GM12878 (cell line): ENCODE data around the gene ABCC1. TPM values are rescaled to one million over a fixed set of nuclear protein-coding genes. Genes with fewer than 3 reads are reported as not detected.

Source experiments
- ATAC-seq: fragments of 200-7000 bp; cut with Tn5 transposase; 3 replicates; pipeline ENCODE4 v1.9.1; 2020; ENCODE audit warnings: mild to moderate bottlenecking, moderate library complexity
- BruUV-seq: library from RNA; stranded (reverse); fragments of 400-500 nt; replicated peaks from 2 replicates; lab custom pipeline; 2021; lab: Mats Ljungman, UMichigan
- CTCF ChIA-PET: fragments of 300-600 bp; sonication (Branson Sonifier 250); formaldehyde crosslinking; extraction: SDS; loops from one replicate; lab custom pipeline; 2021; ENCODE audit warnings: inconsistent platforms; lab: Yijun Ruan, JAX
- POLR2A ChIA-PET: fragments of 350-600 bp; formaldehyde crosslinking; extraction: SDS; loops from one replicate; lab custom pipeline; 2021; ENCODE audit warnings: inconsistent platforms; lab: Charles Lee
- RAD21 ChIA-PET: fragments of 300-600 bp; sonication (Branson Sonifier 250); formaldehyde crosslinking; loops from one replicate; lab custom pipeline; 2023; ENCODE audit warnings: antibody characterized with exemption; ENCODE audit not compliant: unreplicated experiment; lab: Charles Lee
- SMC1A ChIA-PET: fragments of 300-600 bp; sonication (Branson Sonifier 250); formaldehyde crosslinking; loops from one replicate; lab custom pipeline; 2023; ENCODE audit not compliant: unreplicated experiment, uncharacterized antibody; lab: Charles Lee
- DNase-seq: peaks from one replicate; pipeline ENCODE4 v3.0.0-alpha.2; 2011; ENCODE audit warnings: low read depth, low spot score
- FAIRE-seq: peaks from 3 replicates; lab custom pipeline; 2011; peaks lifted over from hg19 to GRCh38; lab: Jason Lieb, UNC
- H2AFZ ChIP-seq: 2 replicates; pipeline ENCODE4 v1.6.0; 2011; ENCODE audit warnings: low read depth, low read length, control low read depth; ENCODE audit not compliant: control insufficient read depth
- H3K27ac ChIP-seq: 2 replicates; pipeline ENCODE4 v1.5.1; 2011; ENCODE audit warnings: control low read depth; ENCODE audit not compliant: control insufficient read depth, insufficient read depth
- H3K27me3 ChIP-seq, 2 experiments: replicated peaks in 1 of 2; 2 replicates each; pipeline versions ENCODE4 v1.6.0 to v1.6.1; 2011; ENCODE audit warnings: low read length in 1 of 2; ENCODE audit not compliant: control insufficient read depth in 2 of 2, insufficient read depth in 2 of 2
- H3K36me3 ChIP-seq, 2 experiments: 2 replicates each; pipeline ENCODE4 v1.5.1; 2011; ENCODE audit warnings: low read length in 1 of 2; ENCODE audit not compliant: control insufficient read depth in 2 of 2, insufficient read depth in 2 of 2
- H3K4me1 ChIP-seq: 2 replicates; pipeline ENCODE4 v1.6.1; 2011; ENCODE audit warnings: mild to moderate bottlenecking, low read length, moderate library complexity, mixed read lengths; ENCODE audit not compliant: control insufficient read depth, insufficient read depth
- H3K4me2 ChIP-seq: 2 replicates; pipeline ENCODE4 v1.6.0; 2011; ENCODE audit warnings: control low read depth; ENCODE audit not compliant: control insufficient read depth, insufficient read depth
- H3K4me3 ChIP-seq: fragments of 200-600 bp; sonication (generic); 2 replicates; pipeline ENCODE4 v1.5.1; 2016
- H3K79me2 ChIP-seq: 2 replicates; pipeline ENCODE4 v1.6.0; 2011; ENCODE audit warnings: low read length; ENCODE audit not compliant: control insufficient read depth, insufficient read depth
- H3K9ac ChIP-seq: 2 replicates; pipeline ENCODE4 v1.8.0; 2011; ENCODE audit warnings: low read length, control low read depth, mixed read lengths; ENCODE audit not compliant: control insufficient read depth, insufficient read depth
- H3K9me3 ChIP-seq: replicated peaks from 3 replicates; pipeline ENCODE4 v1.5.1; 2011; ENCODE audit warnings: mild to moderate bottlenecking, low read length; ENCODE audit not compliant: control insufficient read depth, insufficient read depth
- H4K20me1 ChIP-seq: 2 replicates; pipeline ENCODE4 v1.6.0; 2011; ENCODE audit not compliant: control insufficient read depth, insufficient read depth
- CREM ChIP-seq: IDR thresholded peaks from 2 replicates; pipeline ENCODE4 v1.6.1; 2014; ENCODE audit warnings: antibody characterized with exemption, low read depth
- DPF2 ChIP-seq: fragments of 450-650 bp; IDR thresholded peaks from 2 replicates; pipeline ENCODE4 v1.6.1; 2017; ENCODE audit warnings: mild to moderate bottlenecking
- EED ChIP-seq: sonication (generic); IDR thresholded peaks from 2 replicates; pipeline ENCODE4 v1.6.1; 2016; ENCODE audit warnings: antibody characterized with exemption, low read depth
- ESRRA ChIP-seq: IDR thresholded peaks from 2 replicates; pipeline ENCODE4 v1.6.1; 2012; ENCODE audit warnings: mild to moderate bottlenecking, low read length, improper control_type of control experiment
- EZH2 ChIP-seq: IDR thresholded peaks from 2 replicates; pipeline ENCODE4 v1.6.1; 2012; ENCODE audit warnings: low read depth, mild to moderate bottlenecking, control low read depth, inconsistent platforms, low read length, borderline replicate concordance; ENCODE audit not compliant: control insufficient read depth
- KDM1A ChIP-seq: fragments of 200-600 bp; sonication (generic); IDR thresholded peaks from 2 replicates; pipeline ENCODE4 v1.6.1; 2016; ENCODE audit warnings: borderline replicate concordance
- MAX ChIP-seq: IDR thresholded peaks from 2 replicates; pipeline ENCODE4 v1.6.1; 2012; ENCODE audit warnings: low read depth, low read length, improper control_type of control experiment
- NFYA ChIP-seq: IDR thresholded peaks from 2 replicates; pipeline ENCODE4 v1.6.1; 2011; ENCODE audit warnings: low read depth, mild to moderate bottlenecking, low read length, improper control_type of control experiment, borderline replicate concordance
- NKRF ChIP-seq: fragments of 450-650 bp; conservative IDR thresholded peaks from 2 replicates; pipeline ENCODE4 v1.6.1; 2017; ENCODE audit warnings: mild to moderate bottlenecking, moderate library complexity
- PAX5 ChIP-seq: IDR thresholded peaks from 2 replicates; pipeline ENCODE4 v1.6.1; 2011; ENCODE audit warnings: low read depth, low read length, borderline replicate concordance
- PAX8 ChIP-seq: fragments of 450-650 bp; IDR thresholded peaks from 2 replicates; pipeline ENCODE4 v1.6.1; 2017; ENCODE audit warnings: mild to moderate bottlenecking, moderate library complexity
- SREBF2 ChIP-seq: IDR thresholded peaks from 2 replicates; pipeline ENCODE4 v1.6.1; 2012; ENCODE audit warnings: mild to moderate bottlenecking, low read length
- ZNF622 ChIP-seq: fragments of 450-650 bp; IDR thresholded peaks from 2 replicates; pipeline ENCODE4 v1.6.1; 2017; ENCODE audit warnings: mild to moderate bottlenecking, inconsistent platforms
- WGBS: methylation state at CpG from one replicate; pipeline ENCODE4 v1.1.6; 2016; ENCODE audit warnings: low lambda C conversion rate; ENCODE audit not compliant: insufficient replicate concordance, insufficient coverage; ENCODE audit errors: missing lambda C conversion rate; 5-methylcytosine and 5-hydroxymethylcytosine counted together
- in situ Hi-C: fragments of 300-500 bp; cut with MboI; formaldehyde crosslinking; loops from 9 replicates; pipeline ENCODE4 v1.14.3; 2018; ENCODE audit warnings: mixed read lengths
- intact Hi-C: fragments of 100-400 bp; cut with micrococcal nuclease; formaldehyde crosslinking; loops from one replicate; pipeline ENCODE4 v1.14.2; 2022; ENCODE audit not compliant: unreplicated experiment
- polyA plus RNA-seq, 11 experiments: library from polyadenylated mRNA; depleted of rRNA in 4 of 11; unstranded in 6 of 11; stranded (reverse) in 5 of 11; fragments of >200 nt; fragmentation: Nextera tagmentation in 4 of 11; fragmentation: Illumina TruSeq in 1 of 11; extraction: Ambion mirVana in 4 of 11; extraction: Trizol in 1 of 11; gene quantifications; 1 replicate in 1 of 11; 2 replicates in 10 of 11; pipeline versions ENCODE4 v1.2.1 to v1.2.3, GENCODE V29; 2011 to 2016; ENCODE audit warnings: inconsistent platforms in 2 of 11, missing spikeins in 2 of 11, low read depth in 1 of 11
- total RNA-seq, 4 experiments: library from RNA; depleted of rRNA in 3 of 4; stranded (reverse); fragments of >200 nt in 3 of 4; fragmentation: Illumina TruSeq in 1 of 4; extraction: Trizol in 1 of 4; gene quantifications; 2 replicates each; pipeline versions ENCODE4 v1.2.1 to v1.2.3, GENCODE V29; 2013 to 2021

The ABCC1 gene
- total and polyA plus RNA-seq, 10 of the 15 experiments (the other 5 are each of a cell fraction or from before 2014, with no cell fraction given): 3.2 to 44.6 (median 14.5) TPM

DNA sequence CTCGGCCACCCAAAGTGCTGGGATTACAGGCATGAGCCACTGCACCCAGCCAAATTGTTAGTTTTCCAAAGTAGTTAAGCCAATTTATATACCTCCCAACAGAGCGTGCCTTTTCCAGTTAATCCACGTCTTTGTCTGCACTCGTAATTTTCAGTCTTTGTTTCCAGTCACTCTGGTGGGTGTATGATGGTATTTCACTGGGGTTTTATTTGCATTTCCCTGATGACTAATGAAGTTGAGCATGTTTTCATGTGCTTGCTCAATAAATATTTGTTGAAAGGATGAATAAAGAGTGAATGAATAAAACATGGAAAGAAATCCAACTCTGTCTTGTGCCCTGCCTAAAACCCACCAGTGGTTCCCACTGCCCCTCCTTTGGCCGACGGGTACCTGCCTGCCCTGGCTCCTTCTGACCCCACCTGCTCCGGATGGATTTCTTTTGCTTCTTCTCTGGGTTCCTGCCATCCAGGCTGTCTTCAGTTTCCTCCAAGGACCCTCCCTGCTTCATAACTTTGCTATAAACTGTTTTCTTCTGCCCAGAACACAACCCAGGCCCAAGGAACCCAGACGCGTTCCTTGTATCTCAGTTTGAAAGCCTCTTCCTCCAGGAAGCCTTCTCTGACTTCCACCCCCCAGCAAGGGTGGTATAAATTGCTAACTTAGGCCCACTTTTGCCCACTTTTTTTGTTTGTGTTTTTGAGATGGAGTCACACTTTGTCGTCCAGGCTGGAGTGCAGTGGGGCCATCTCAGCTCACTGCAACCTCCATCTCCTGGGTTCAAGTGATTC lies 3.0 kb upstream of the ABCC1 start:
- ChIA-PET CTCF (no interaction called here), RAD21 (interaction anchor here (0.6 to 1.3 kb wide), 3 partner anchors 10 to 125 kb away, joined by 3 to 4 read pairs (median 3); no protein-coding TSS in a partner anchor), POLR2A (interaction anchor here (0.9 kb wide), 1 partner anchor 57 kb away, joined by 3 read pairs; no protein-coding TSS in a partner anchor), SMC1A (no interaction called here)
- Histone ChIP-seq H3K4me2 (no peak overlapping the region), H3K9ac (no peak overlapping the region), H3K27ac (no peak overlapping the region), H3K79me2 (peaks cover 21% of the 10 kb centered on the region), H2AFZ (no peak overlapping the region), H3K4me1 (peaks cover 8% of the 10 kb centered on the region), H4K20me1 (no peaks in the 10 kb centered on the region), H3K27me3 (no peaks in the 10 kb centered on the region), H3K36me3 (no peaks in the 10 kb centered on the region), H3K4me3 (no peak overlapping the region), H3K9me3 (no peaks in the 10 kb centered on the region)
- in situ Hi-C loops: no loop called here
- intact Hi-C loops: loop anchor here (5.0 kb wide), 1 partner anchor 59 kb away; the partner anchor contains the start of gene CEP20
- BruUV-seq: no TSS peak
- TF ChIP-seq EZH2 (no peak), ZNF622 (no peak), SREBF2 (no peak), EED (no peak), DPF2 (no peak), PAX5 (no peak), ESRRA (no peak), PAX8 (no peak), NFYA (no peak), KDM1A (no peak), MAX (no peak), NKRF (no peak), CREM (no peak)
- DNase-seq (no peak), FAIRE-seq (no peak), ATAC-seq (no peak)
- WGBS: 64% methylated on average over 10 of the region's 10 CpGs
